GM18873 (cell line): Measurements from ENCODE around the gene RSPO4.
A peak's percentile ranks its signal among the peaks of the same experiment; 100 is the strongest.
"Not testable (repeated sequence)": the region's sequence is repeated elsewhere in the genome, so short reads cannot be mapped to it uniquely, and the experiment has no call there.

Experiments used
- ATAC-seq: cut with Tn5 transposase; IDR thresholded peaks from one replicate; pipeline ENCODE4 v1.9.1; 2021; ENCODE audit warnings: mild to moderate bottlenecking, moderate library complexity, moderate number of reproducible peaks; ENCODE audit not compliant: unreplicated experiment, low FRiP score

The RSPO4 gene

DNA sequence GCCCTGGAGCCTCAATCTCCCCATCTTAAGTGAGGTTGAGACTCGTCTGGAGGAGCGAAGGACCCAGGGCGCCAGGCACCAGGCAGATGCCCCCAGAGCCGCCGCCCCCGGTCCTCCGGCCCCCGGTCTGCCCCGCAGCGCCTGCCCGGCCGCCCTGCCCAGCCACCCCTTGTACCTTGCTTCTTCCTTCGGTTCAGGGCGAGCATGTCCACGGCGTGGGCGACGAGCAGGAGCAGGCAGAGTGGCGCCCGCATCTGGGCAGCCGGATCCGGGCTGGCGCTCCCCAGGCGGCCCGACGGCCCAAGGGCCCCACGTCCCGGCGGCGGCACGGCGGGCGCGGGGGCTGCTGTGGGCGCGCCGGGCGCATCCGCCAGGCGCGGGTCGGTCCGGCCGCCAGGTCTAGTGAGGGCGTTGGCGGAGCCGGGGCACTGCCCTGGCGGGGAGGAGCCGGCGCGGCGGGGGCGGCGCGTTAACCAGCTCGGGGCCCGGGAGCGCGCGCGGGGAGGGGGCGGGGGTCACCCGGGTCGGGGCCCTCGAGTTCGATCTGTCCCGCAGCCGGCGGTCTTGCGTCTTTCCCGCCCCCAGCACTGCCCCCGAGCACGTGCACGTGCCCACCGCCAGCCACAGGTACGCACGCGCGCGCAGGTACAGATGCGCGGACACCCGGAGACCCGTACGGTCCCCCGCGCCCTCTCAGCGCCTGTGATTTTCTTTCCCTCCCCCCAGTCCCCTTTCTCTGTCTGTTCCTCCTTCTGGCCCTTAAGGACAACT, at the start of gene RSPO4:
Gene RSPO4, minus strand, starts transcription at position 401 of the 771 bp plus-strand sequence. Its CDS starts 147 bp downstream, at position 254.
- ATAC-seq, result no peak

DNA sequence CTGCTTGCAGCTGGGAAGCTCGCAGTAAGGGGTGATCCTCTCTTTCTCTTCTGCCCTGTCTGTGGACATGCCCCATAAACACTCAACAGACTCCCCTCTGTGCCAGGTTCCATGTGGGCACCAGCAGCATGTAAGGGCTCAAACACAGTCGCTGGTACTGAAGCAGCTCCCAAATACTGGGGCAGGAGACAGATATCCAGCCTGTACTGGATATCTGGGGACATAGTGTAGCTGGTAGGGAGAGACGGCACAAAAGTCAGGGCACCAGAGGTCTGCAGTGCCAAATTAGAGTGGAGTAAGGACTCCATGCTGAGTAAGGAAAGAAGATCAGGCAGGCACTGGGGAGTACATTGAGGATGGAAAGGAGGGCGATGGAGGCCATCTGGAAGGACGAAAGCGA, 48.3 kb upstream of the RSPO4 start:
- no peak for ATAC-seq

DNA sequence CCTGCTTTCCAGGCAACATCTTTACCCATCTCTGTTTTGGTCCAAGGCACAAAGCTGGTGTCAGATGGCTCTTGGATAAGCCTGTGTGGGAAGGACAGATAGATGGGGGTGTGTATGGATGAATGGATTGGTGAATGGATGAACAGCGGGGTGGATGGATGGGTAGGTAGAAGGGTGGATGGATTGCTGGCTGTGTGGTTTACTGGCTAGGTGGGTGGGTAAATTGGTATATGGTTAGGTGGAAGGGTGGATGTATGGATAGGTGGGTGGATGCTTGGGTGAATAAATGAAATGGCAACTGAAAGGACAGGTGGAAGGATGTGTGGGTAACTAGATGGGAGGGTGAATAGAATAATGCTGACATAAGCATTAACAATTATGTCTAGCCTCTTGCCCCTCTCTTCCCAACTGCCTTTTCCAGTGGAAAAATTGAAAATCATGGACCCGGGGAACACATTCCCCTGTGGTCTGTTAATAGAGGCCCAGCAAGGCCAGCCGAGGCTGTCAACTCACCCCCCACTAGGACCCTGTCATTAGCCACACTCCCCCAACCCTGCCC, 43.8 kb upstream of the RSPO4 start:
- ATAC-seq, result no peak

DNA sequence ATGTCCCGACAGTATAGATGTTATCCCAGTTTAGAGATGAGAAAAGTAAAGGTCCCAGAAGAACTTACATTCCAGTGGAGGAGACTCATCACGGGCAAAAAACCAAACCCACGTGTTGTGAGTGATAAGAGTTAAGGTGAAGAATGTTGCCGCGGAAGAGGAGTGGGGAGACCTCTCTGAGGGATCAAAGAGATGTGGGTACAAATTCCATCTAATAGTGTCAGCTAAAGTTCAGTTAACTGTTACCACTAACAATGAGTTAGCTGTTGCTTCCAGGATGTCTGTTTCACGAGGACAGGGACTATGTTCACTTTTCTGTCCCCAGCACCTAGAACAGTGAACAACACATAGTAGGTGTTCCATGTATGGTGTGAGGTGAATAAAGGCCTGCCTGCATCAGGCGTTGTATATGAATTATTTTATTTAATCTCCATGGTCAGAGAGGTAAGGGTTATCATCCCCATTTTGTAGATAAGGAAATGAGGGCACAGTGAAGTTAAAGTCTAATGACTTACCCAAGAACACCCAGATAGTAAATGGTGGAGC, 39.8 kb upstream of the RSPO4 start:
- ATAC-seq, result no peak

DNA sequence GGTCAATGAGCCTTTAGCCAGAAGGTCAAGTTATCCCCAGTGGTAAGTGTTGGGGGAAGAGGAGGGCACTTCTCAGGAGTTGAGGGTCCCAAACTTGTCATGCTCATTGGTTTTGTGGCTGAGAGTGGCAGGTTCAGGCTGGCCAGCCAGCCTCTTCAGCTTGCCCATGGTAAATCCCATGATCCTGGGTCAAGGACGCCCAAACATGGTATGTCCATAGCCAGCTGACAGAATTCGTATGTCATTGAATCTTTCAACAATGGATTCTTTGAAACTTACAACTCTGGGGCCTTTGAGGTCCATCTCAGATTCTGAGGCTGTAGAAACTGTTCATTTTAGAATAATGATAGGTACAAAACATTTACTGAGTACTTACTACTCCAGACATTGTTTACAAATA, 36.1 kb upstream of the RSPO4 start:
- ATAC-seq, result no peak

- no peak for ATAC-seq
Measured at GRCh38 chr20:1037039-1037438, 34.9 kb upstream of the RSPO4 start.

GRCh38 chr20:1035466-1035865, 33.4 kb upstream of the RSPO4 start:
- ATAC-seq, result no peak

DNA sequence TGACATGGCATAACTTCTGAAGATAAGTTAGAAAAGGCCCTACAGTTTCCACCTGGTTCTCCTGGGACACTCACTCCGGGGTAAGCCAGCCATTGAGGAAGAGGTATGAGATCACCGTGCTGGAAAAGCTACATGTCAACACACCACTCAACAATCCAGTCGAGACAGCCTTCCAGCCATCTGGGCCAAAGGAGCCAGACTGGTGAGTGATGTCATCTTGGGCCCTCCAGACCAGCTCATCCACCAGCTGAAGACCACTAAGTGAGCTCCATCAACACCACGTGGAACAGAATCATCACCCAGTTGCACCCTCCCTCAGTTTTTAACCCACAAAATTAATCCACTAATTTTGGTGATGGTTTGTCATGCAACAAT, 32.3 kb upstream of the RSPO4 start:
- no peak for ATAC-seq

DNA sequence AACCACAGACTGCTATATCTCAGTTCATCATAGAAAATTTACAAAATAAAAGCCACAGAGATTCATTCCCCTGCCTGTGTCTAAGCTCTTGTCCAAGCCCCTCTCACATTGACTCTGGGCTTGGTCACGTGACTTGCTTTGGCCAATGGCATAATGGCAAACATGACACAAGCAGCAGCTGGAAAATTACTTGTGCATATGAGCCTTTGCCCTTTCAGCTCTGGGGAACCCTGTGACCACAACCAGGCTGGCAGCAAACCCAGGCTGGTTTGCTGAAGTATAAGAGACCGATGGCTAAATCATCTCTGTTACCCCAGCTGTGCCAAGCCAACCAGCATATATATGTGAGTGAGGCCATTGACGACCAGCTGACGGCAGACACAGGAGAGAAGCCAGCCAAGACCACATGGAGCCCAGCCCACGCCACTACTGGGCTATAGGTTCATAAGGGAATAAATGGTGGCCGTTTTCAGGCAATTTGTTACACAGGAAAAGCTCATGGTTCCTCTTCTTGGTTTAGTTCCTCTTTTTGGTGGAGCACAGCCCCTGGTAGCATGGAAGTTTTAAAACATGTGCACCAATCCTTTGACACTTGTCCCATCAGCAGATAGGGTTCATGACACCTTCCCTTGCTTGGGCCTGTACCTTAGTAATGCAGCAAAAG, 31.8 kb upstream of the RSPO4 start:
- ATAC-seq, result no peak

DNA sequence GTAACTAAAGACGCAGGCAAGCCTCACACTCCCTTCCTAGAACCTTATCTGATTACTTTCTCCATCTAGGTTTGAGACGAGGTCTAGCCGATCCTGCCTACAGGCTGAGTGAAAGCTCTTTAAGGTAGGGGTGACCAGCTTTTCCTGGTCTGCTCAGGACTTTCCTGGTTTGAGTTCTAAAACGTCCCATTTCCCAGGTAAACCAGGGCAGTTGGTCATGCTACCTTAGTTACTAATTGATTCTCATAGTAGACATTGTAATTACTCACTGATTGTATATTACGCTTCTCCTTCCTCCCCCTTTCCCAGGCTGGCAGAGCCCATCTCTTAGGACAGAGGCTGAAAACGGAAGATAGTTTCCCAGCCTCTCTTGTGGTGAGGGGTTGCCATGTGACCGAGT, 27.9 kb upstream of the RSPO4 start:
- no peak for ATAC-seq

- ATAC-seq, result not testable (repeated sequence)
Measured at GRCh38 chr20:1026214-1026613, 24.1 kb upstream of the RSPO4 start.

DNA sequence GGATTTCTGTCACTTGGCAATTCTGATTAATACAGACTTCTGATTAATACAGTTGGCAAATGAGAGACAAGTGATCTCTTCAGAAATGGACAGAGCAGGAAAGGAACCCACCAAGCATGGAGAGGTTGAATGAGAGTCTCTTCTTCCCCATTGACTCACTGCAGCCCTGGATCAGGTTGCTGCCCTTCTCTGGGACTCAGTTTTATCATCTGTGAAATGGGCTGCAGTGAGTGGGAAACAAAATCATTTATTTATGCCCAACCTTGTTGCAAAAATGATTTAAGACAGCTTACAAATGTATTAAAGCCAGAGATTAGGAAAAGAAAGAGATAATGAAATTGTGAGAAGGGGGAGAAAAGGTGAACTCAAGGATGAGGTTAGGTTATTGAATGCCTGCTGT, 20.8 kb upstream of the RSPO4 start:
- no peak for ATAC-seq

DNA sequence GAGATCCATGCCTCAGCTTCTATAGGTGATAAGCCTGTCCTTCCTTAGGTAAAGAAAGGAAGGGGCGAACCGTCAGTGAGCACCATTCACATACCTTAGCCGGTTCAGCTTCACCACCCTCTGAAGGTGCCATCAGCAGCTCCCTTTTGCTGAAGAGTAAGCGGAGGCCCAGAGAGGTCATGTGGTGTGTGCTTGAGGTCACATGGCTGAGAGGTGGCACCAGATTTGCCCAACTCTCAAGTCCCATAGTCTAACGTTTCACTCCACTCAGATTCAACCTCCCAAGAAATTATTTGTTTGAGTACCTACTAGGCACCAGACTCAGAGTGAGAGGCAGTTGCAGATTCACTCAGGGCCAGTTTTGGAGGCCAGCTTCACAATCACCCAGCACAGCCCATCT, 18.5 kb upstream of the RSPO4 start:
- no peak for ATAC-seq

- no peak for ATAC-seq
Measured at GRCh38 chr20:1019344-1019743, 17.2 kb upstream of the RSPO4 start.

- ATAC-seq, result no peak
Measured at GRCh38 chr20:1017677-1018076, 15.6 kb upstream of the RSPO4 start.

- no peak for ATAC-seq
Measured at GRCh38 chr20:1015181-1015580, 13.1 kb upstream of the RSPO4 start.

- ATAC-seq, result no peak
Measured at GRCh38 chr20:1014471-1014870, 12.4 kb upstream of the RSPO4 start.

GRCh38 chr20:1013566-1014340, 11.6 kb upstream of the RSPO4 start:
- ATAC-seq, result no peak

GRCh38 chr20:1012359-1013168, 10.5 kb upstream of the RSPO4 start:
- ATAC-seq, result no peak

- ATAC-seq, result peak; percentile 47
Measured at GRCh38 chr20:1010659-1011058, 8.5 kb upstream of the RSPO4 start.
